Stimulated activated CD8-positive, alpha-beta memory T cell treated with anti-CD3 and anti-CD28 coated beads, Interleukin-2, amount 100 ng/mL, for 1 hour (primary cell): ENCODE data around the gene SPRYD3.
"Not testable (repeated sequence)": the region's sequence is repeated elsewhere in the genome, so short reads cannot be mapped to it uniquely, and the experiment has no call there.

Experiments used
- DNase-seq, 2 donors: peaks; one replicate each; pipeline ENCODE4 v3.0.0-alpha.2; 2020; ENCODE audit warnings: low read depth in 2 of 2

The SPRYD3 gene

DNA sequence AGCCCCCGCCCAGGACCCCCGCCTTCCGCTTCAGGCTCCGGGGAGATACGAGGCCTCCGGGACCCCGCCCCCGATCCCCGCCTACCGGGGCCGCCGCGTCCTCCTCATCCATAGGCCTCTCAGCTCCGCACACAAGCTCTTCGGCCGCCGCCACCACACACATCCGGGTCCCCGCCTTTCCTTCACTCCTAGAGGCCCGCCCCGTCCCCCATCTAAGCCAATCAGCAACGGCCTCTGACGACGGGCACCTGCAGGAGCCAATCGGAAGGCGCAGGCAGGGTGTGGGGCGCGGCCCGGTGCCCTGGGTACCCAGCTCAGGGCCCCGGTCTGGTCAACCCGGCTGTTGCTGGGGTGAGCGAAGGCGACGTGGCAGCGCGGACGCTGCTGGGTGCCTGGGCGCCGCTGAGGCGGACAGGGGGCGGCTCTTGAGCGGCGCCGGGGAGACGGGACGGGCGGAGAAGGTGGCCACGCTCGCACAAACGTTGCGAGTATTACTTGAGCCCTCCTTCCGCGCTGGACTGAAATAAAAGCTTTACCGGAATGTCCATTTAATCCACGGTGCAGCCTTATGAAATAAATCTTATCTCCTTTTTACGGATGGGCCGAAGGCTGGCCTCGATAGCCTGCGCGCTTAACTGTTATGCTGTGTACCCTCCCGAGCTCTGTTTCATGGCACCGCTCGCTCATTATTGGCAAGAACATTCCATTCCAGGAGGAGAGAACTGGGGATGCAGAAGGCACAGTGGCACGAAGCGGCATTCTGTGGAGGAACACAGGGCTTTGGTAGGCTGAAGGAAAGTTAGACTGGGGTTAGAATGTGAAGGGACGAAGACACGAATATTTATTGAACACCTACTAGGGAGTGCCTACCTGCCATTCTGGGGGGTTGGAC lies at the start of gene SPRYD3:
SPRYD3 (minus strand) TSS at position 165 of the 892 bp plus-strand sequence; CDS start at position 108, 57 bp downstream.
- DNase-seq, result peak; percentile 91 to 92

- DNase-seq, result no peak
Measured at GRCh38 chr12:53127169-53127568, 48.0 kb upstream of the SPRYD3 start.

DNA sequence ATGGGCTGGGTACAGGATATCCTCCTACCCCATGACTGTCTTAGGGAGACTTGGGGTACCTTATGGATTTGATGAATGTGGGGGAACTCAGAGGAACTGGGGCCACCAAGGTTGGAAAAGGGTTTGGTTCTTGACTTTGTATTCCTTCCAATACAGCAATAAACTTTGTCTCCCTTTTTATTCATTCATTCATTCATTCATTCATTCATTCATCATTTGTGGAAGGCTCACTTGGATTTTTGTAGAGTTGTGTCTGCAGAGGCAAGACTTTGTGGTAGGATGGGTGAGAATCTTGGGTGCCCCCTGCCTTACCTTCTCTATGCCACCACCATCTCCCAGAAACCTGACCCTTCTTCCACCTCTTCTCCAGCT lies 45.1 kb upstream of the SPRYD3 start:
- DNase-seq, result no peak

DNA sequence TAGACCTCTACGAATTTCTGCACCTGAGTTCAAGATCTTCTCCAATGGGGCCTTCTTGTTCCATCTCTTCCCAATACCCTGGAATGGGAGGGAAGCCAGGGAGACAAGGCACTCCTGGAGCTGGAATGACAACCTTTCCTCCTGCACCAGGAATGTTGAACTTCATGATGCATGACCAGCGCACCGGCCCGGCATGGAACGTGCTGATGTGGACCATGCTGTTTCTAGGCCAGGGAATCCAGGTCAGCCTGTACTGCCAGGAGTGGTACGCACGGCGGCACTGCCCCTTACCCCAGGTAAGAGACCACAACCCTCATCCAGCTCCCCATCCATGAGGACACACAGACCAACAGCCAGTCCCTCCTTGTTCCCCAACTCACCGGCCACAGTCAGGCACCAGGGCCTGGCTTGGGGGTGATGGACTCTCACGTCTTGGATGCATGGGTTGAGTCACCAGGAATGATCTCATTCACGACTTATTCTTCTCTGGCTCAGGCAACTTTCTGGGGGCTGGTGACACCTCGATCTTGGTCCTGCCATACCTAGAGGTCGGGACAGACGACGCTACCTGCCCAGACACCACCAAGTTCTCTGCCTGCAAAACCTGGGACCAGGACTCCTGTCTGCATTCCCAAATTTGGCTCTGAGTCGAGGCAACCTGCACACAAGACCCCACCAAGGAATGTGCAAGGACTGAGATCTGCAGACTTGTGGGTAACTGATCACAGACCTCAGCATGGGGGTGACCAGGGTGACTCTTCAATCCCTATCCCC lies 44.6 kb upstream of the SPRYD3 start:
- no peak for DNase-seq

- DNase-seq, result no peak
Measured at GRCh38 chr12:53122961-53123468, 43.8 kb upstream of the SPRYD3 start.

GRCh38 chr12:53120685-53121525 lies 41.7 kb upstream of the SPRYD3 start:
- no peak for DNase-seq

DNA sequence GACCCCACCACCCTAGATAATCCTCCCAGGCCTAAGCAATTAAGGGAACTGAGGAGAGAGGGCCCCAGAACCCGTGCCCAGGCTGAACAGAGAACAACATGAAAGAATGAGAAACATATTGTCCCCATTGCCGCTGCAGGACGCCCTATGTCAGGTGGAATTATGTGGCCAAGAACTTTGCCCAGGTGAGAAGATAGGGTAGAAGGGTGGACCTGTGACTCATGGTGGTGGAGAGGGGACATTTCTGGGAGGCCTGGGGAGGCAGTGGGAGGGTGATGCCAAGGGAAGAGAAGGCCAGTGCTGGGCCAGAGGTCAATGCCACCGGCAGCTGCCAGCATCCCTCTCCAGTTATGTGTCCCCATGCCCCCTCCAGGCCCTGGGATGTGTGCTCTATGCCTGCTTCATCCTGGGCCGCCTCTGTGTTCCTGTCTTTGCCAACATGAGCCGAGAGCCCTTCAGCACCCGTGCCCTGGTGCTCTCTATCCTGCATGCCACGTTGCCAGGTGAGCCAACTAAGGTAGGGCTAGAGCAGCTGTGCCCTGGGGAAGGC lies 39.6 kb upstream of the SPRYD3 start:
- no peak for DNase-seq

GRCh38 chr12:53115891-53116648 lies 36.9 kb upstream of the SPRYD3 start:
- no peak for DNase-seq

DNA sequence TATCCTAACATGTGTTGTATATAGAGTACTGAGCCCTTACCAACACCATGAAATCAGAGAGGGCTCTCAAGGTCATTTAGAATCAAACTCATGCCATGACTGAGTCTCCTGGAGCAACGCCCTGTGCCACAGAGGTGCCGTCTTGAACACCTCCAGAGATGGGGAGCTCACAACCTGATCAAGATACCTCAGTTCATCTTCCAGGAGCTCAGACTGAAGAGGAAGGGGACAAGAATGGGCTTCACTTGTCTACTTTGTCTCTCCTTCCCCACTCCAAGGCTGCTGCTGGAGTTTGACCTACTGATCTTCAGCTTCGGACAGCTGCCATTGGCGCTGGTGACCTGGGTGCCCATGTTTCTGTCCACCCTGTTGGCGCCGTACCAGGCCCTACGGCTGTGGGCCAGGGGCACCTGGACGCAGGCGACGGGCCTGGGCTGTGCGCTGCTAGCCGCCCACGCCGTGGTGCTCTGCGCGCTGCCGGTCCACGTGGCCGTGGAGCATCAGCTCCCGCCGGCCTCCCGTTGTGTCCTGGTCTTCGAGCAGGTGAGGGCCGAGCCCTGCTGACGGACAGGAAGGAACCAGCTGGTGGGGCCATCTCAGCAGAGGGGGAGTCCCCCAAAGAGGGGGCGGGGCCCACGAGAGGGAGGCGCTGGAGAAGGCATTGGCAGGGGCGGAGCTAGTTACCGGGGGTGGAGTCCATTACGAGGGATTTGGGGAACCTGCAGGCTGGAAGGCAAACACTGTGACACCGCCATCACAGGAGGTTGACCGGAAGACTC lies 36.1 kb upstream of the SPRYD3 start:
- DNase-seq, result no peak

- no peak for DNase-seq
Measured at GRCh38 chr12:53113951-53114350, 34.8 kb upstream of the SPRYD3 start.

DNA sequence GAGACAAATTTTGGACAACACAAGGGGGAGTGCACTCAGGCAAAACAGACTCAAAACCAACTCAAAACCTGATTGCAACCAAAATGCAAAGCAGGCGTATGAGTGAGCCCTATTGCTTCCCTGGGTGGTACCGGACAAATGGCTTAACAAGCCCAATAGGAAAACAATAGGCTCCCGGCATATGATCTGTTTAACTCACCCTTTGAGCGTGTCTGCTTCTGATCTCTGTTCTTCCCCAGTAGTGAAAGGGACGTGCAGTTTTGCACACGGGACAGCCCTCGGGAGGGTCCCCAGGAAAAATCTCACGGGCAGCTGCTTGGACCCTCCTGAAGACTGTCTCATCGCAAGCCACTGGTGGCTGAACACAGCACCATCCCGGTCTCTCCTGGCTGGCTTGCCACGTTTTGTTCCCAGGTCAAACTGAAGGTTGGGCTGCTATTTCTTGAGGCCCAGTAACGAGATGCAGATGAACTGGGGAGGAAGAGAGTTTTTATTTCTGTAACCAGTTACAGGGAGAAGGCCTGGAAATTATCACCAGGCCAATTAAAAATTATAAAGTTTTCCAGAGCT lies 34.0 kb upstream of the SPRYD3 start:
- no peak for DNase-seq

GRCh38 chr12:53112431-53112830 lies 33.2 kb upstream of the SPRYD3 start:
- DNase-seq, result not testable (repeated sequence)

- no peak for DNase-seq
Measured at GRCh38 chr12:53107122-53107521, 27.9 kb upstream of the SPRYD3 start.

DNA sequence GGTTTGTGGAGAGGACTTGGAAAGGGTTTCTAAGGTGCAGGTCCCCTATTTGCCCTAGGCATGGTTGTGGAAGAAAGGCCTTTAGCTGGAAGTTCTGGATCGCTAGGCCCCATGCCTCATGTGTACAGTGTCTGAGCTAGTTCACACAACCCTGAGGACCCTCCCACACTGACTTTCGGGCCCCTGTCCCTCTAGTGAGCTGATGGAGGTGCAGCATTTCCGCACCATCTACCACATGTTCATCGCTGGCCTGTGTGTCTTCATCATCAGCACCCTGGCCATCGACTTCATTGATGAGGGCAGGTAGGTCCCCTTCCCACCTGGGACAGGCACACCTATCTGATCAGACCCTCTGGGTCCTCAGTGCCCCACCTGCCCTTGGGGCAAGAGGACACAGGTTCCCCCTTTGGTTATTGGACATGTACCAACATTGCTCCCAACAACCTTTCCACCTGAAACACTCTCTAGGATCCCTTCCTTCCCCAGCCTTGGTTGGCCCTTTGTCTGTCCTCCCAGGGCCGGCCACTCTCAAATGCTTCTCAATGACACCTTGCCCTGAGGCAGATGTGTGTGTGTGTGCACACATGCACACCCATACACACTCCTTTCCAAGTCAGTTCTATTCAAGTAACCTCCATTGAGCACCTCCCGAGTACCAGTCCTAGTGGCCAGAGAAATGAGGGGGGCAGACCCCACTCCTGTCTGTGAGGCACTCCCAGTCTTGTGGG lies 26.7 kb upstream of the SPRYD3 start:
- no peak for DNase-seq

DNA sequence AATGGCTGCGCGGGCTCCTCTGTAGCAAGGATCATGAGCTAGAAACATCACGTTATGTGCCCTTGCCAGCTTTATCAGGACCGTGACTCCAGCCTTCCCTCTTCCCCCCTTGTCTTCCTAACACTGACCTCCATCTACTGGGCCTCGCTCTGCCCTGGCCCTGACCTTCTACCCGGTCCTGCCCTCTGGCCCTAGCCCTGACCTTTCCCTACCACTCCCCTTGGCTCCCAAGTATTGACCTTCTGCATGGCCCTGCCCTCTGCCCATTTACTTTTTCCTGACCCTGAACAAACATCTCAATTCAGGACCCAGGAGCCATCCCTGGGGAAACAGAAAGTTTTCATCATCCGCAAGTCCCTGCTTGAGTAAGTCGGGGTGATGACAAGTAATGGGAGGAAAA lies 26.1 kb upstream of the SPRYD3 start:
- no peak for DNase-seq

- no peak for DNase-seq
Measured at GRCh38 chr12:53103860-53104305, 24.7 kb upstream of the SPRYD3 start.

DNA sequence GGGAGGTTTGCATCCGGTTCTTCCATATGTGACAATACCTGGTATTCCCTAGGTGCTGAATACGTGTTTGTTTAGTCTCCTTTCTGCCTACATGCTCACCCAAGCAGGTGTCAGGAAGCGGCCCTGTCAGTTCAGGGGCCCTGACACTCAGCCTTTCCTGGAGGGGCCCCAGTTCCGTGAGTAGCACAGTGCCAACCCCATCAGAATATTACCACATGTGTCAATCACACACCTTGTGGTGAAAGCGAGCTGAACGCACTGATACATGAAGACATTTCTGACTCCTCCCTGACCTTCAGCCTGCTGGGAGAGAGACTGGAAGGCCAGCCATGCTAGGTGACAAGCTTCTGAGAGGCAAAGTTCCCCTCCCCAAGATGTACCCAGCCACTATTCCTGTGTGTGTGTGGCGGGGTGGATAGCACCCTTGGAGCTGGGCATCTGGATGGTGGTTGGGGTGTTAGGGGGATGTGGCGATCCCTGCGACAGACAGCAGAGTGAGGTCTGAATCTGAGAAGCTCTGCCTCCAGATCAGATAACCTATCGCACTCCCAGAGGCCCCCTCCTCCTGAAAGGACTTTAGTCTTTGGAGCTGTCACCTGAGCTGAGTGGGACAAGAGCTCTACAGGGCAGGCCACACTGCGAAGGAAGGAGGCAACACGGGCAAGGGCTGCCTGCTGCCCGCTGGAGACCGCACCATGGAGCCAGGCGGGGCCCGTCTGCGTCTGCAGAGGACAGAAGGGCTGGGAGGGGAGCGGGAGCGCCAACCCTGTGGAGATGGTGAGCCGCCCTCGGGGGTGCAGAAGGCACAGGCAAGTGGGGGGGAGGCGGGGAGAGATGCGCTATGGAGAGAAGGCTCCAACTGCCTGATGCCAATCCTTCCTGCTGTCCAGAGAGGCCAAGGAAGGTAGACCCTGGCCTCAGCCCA lies 24.0 kb upstream of the SPRYD3 start, which contains the start of gene SOAT2:
SOAT2 (plus strand) TSS at position 604 of the 925 bp plus-strand sequence; CDS start at position 696, 92 bp downstream.
- peak in 1 of 2 donors; percentile 21 for DNase-seq
